Loucy (cell line): Measurements from ENCODE around the gene WDR37.

Experiments used
- H2AFZ ChIP-seq: fragments of 200-600 bp; sonication (generic); 2 replicates; pipeline ENCODE4 v1.6.0; 2016; ENCODE audit warnings: antibody characterized with exemption, mild to moderate bottlenecking, low read length, moderate library complexity
- H3F3A ChIP-seq: fragments of 200-600 bp; 2 replicates; pipeline ENCODE4 v1.6.0; 2016; ENCODE audit warnings: antibody characterized with exemption, low read depth, mild to moderate bottlenecking
- H3K27me3 ChIP-seq: fragments of 200-600 bp; sonication (generic); 2 replicates; pipeline ENCODE4 v1.6.1; 2014; ENCODE audit warnings: low read length, mild to moderate bottlenecking; ENCODE audit not compliant: insufficient read depth, poor library complexity, severe bottlenecking
- H3K36me3 ChIP-seq: fragments of 200-600 bp; sonication (generic); 2 replicates; pipeline ENCODE4 v1.6.1; 2016; ENCODE audit warnings: low read length; ENCODE audit not compliant: insufficient read depth
- H3K4me1 ChIP-seq: fragments of 200-600 bp; sonication (generic); 2 replicates; pipeline ENCODE4 v1.5.1; 2014; ENCODE audit warnings: low read length, mild to moderate bottlenecking; ENCODE audit not compliant: insufficient read depth, poor library complexity, severe bottlenecking
- H3K4me2 ChIP-seq: fragments of 200-600 bp; sonication (generic); 2 replicates; pipeline ENCODE4 v1.6.0; 2014; ENCODE audit warnings: antibody characterized with exemption, low read length, low read depth, mild to moderate bottlenecking; ENCODE audit not compliant: poor library complexity, severe bottlenecking
- H3K4me3 ChIP-seq: fragments of 200-600 bp; sonication (generic); 2 replicates; pipeline ENCODE4 v1.5.1; 2014; ENCODE audit warnings: low read length, mild to moderate bottlenecking, mixed read lengths; ENCODE audit not compliant: poor library complexity, severe bottlenecking
- H3K79me2 ChIP-seq: fragments of 200-600 bp; sonication (generic); 2 replicates; pipeline ENCODE4 v1.6.1; 2014; ENCODE audit warnings: low read length; ENCODE audit not compliant: insufficient read depth
- H3K9ac ChIP-seq: fragments of 200-600 bp; sonication (generic); 2 replicates; pipeline ENCODE4 v1.6.0; 2014; ENCODE audit warnings: mild to moderate bottlenecking, low read depth, low read length, moderate library complexity; ENCODE audit not compliant: poor library complexity, severe bottlenecking
- H3K9me2 ChIP-seq: fragments of 200-600 bp; sonication (generic); replicated peaks from 2 replicates; pipeline ENCODE4 v1.6.1; 2016; ENCODE audit warnings: low read depth, low read length, mixed read lengths
- H3K9me3 ChIP-seq: fragments of 200-600 bp; sonication (generic); 2 replicates; pipeline ENCODE4 v1.6.1; 2014; ENCODE audit warnings: mild to moderate bottlenecking, antibody characterized with exemption, low read length, low read depth; ENCODE audit not compliant: insufficient read depth
- H4K20me1 ChIP-seq: fragments of 200-600 bp; sonication (generic); 2 replicates; pipeline ENCODE4 v1.6.0; 2014; ENCODE audit warnings: antibody characterized with exemption, low read length, mild to moderate bottlenecking; ENCODE audit not compliant: insufficient read depth, poor library complexity, severe bottlenecking
- EZH2phosphoT487 ChIP-seq: fragments of 200-600 bp; IDR thresholded peaks from 2 replicates; pipeline ENCODE4 v1.6.1; 2018; ENCODE audit warnings: antibody characterized with exemption, mild to moderate bottlenecking, moderate library complexity, borderline replicate concordance
- TF ChIP-seq, protein P1 (sequence below): fragments of 200-600 bp; sonication (generic); conservative IDR thresholded peaks from 2 replicates; pipeline ENCODE4 v1.5.1; 2014; ENCODE audit warnings: mild to moderate bottlenecking, antibody characterized with exemption, low read length

WDR37 gene

DNA sequence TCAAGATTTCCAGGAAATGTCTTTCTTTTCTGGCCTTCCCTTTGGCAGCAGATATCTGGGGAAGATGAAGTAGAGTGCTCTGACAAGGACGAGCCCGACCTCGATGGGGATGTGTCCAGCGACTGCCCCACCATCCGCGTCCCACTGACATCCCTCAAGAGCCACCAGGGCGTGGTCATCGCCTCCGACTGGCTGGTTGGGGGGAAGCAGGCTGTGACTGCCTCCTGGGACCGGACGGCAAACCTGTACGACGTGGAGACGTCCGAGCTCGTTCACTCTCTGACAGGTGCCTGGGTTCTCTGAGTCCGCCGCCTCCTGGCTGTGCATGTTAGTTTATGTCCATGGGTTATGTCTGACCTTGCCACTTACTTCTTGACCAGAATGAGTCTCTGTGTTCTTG is 47.4 kb downstream of the WDR37 start:
- Histone ChIP-seq H3K9me2 (no peaks in the 10 kb centered on the region), H3K9ac (no peak overlapping the region), H3K27me3 (no peaks in the 10 kb centered on the region), H3K4me2 (no peak overlapping the region), H3K79me2 (peaks cover 14% of the 10 kb centered on the region; the same call in 1 of the 2 replicates), H3K4me3 (no peak overlapping the region), H2AFZ (no peak overlapping the region), H3F3A (no peaks in the 10 kb centered on the region), H3K4me1 (no peaks in the 10 kb centered on the region), H3K9me3 (no peaks in the 10 kb centered on the region), H4K20me1 (no peaks in the 10 kb centered on the region), H3K36me3 (peaks cover 81% of the 10 kb centered on the region; the same call in 1 of the 2 replicates)
- TF ChIP-seq EZH2phosphoT487, result no peak
- TF ChIP-seq, protein P1, sequence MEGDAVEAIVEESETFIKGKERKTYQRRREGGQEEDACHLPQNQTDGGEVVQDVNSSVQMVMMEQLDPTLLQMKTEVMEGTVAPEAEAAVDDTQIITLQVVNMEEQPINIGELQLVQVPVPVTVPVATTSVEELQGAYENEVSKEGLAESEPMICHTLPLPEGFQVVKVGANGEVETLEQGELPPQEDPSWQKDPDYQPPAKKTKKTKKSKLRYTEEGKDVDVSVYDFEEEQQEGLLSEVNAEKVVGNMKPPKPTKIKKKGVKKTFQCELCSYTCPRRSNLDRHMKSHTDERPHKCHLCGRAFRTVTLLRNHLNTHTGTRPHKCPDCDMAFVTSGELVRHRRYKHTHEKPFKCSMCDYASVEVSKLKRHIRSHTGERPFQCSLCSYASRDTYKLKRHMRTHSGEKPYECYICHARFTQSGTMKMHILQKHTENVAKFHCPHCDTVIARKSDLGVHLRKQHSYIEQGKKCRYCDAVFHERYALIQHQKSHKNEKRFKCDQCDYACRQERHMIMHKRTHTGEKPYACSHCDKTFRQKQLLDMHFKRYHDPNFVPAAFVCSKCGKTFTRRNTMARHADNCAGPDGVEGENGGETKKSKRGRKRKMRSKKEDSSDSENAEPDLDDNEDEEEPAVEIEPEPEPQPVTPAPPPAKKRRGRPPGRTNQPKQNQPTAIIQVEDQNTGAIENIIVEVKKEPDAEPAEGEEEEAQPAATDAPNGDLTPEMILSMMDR, result no peak

DNA sequence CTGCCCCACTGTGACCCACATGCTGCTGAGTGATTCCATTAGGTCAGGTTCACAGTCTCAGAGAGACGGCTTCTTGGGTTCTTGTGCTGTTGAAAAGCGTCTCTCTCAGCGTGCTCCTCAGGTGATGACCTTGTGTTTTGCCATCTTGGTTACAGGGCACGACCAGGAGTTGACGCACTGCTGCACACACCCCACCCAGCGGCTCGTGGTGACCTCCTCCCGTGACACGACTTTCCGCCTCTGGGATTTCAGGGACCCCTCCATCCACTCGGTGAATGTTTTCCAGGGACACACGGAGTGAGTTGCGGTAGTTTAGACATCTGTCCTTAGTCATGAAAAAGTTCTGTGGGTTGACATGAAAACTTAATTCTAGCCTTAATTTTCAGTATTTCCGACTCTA is 48.8 kb downstream of the WDR37 start:
- no peaks in the 10 kb centered on the region for H3F3A ChIP-seq
- H3K27me3 ChIP-seq, result no peaks in the 10 kb centered on the region
- no peaks in the 10 kb centered on the region for H3K4me1 ChIP-seq
- H3K36me3 ChIP-seq, result peaks cover 76% of the 10 kb centered on the region; the same call in 1 of the 2 replicates
- no peaks in the 10 kb centered on the region for H3K9me3 ChIP-seq
- H3K9ac ChIP-seq, result no peak overlapping the region
- H4K20me1 ChIP-seq, result no peaks in the 10 kb centered on the region
- no peak overlapping the region for H3K4me3 ChIP-seq
- H3K79me2 ChIP-seq, result peaks cover 14% of the 10 kb centered on the region; the same call in 1 of the 2 replicates
- H2AFZ ChIP-seq, result no peak overlapping the region
- no peak for TF ChIP-seq EZH2phosphoT487
- H3K4me2 ChIP-seq, result no peak overlapping the region
- no peaks in the 10 kb centered on the region for H3K9me2 ChIP-seq

DNA sequence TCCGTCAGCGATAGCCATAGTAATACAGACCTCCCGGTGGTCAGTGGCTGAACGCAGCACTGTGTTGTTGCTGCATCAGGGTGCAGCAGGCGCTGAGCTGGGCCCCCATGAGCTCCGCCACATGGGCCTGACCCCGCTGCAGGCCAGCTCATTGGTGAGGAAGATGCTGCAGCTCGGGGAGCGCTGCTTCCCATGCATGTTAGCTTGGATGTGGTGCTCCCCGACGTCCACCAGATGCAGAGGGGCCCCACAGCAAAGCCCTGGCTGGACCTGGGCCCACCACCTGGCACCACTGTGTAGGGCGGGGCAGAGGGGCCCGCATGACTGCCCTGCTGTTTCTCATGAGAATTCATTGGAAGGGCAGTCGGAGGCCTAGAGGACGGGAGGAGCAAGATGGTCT is 50.8 kb downstream of the WDR37 start:
- Histone ChIP-seq H3K4me2 (no peak overlapping the region), H3K36me3 (peaks cover 69% of the 10 kb centered on the region; the same call in 1 of the 2 replicates), H3K4me3 (no peak overlapping the region), H2AFZ (no peak overlapping the region), H3K27me3 (no peaks in the 10 kb centered on the region), H3K9me3 (no peaks in the 10 kb centered on the region), H3K4me1 (peaks cover 18% of the 10 kb centered on the region), H3K9me2 (no peaks in the 10 kb centered on the region), H4K20me1 (no peaks in the 10 kb centered on the region), H3K79me2 (peaks cover 23% of the 10 kb centered on the region), H3F3A (no peaks in the 10 kb centered on the region), H3K9ac (no peak overlapping the region)
- no peak for TF ChIP-seq EZH2phosphoT487
- TF ChIP-seq, protein P1, result no peak

DNA sequence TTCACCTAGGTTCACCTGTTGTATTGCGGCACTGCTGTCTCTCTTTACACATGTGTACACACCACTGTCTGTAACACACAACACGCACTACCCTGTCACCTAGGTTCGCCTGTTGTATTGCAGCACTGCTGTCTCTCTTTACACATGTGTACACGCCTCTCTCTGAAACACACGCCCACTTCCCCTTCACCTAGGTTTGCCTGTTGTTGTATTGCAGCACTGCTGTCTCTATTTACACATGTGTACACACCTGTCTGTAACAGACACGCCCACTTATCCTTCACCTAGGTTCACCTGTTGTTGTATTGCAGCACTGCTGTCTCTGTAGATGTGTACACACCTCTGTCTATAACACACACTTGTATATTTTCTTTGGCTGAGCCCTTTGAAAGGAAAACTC is 51.5 kb downstream of the WDR37 start:
- Histone ChIP-seq H3K9me3 (no peaks in the 10 kb centered on the region), H3K79me2 (peaks cover 24% of the 10 kb centered on the region), H3K27me3 (no peaks in the 10 kb centered on the region), H3K36me3 (peaks cover 64% of the 10 kb centered on the region; the same call in 1 of the 2 replicates), H4K20me1 (no peaks in the 10 kb centered on the region), H3K4me1 (peaks cover 25% of the 10 kb centered on the region), H3F3A (no peaks in the 10 kb centered on the region), H3K4me2 (no peak overlapping the region), H3K4me3 (no peak overlapping the region), H3K9me2 (no peaks in the 10 kb centered on the region), H2AFZ (no peak overlapping the region), H3K9ac (no peak overlapping the region)
- TF ChIP-seq, protein P1, result no peak
- TF ChIP-seq EZH2phosphoT487, result no peak
